ENCODE measurements around the gene CDC25C. TPM values are rescaled to one million over a fixed set of nuclear protein-coding genes. Genes with fewer than 3 reads are reported as not detected.

The CDC25C gene
- total and polyA plus RNA-seq, 9 of the 15 experiments (the other 6 are each of a cell fraction or from before 2014, with no cell fraction given) = 19.1 to 63.7 (median 31.9) TPM

GRCh38 chr5:138339464-138339863 lies 7.9 kb upstream of the CDC25C start:
- Histone ChIP-seq H3K27me3 (ENCODE audit: control insufficient read depth in 2 of 2, insufficient read depth in 2 of 2, low read length in 2 of 2) (no peaks in the 10 kb centered on the region), H3K9me3 (replicated peaks; ENCODE audit: control insufficient read depth, insufficient read depth, low read depth, low read length) (no peaks in the 10 kb centered on the region), H3K36me3 (ENCODE audit: control insufficient read depth, insufficient read depth, low read length) (peaks cover 43% of the 10 kb centered on the region), H3K4me2 (ENCODE audit: insufficient read depth, low read length) (peak overlapping the region; percentile 99), H4K20me1 (replicated peaks; ENCODE audit: control insufficient read depth, insufficient read depth, low read length) (0 out of 2 replicates have a peak, but pooled peaks cover 7% of the 10 kb centered on the region), H3K27ac (ENCODE audit: extremely low read depth, low read depth, low read length) (peak overlapping the region; percentile 97), H3K4me1 (replicated peaks in 1 of 2; ENCODE audit: control insufficient read depth in 2 of 2, insufficient read depth in 2 of 2, low read length in 2 of 2) (peaks cover 9 to 28% of the 10 kb centered on the region in 2 experiments), H3K4me3 (peak overlapping the region; percentile 63), H2AFZ (ENCODE audit: low read depth, low read length) (peak overlapping the region; percentile 32; the same call in 1 of the 2 replicates), H3K79me2 (ENCODE audit: control insufficient read depth, insufficient read depth, low read length) (peaks cover 39% of the 10 kb centered on the region), H3K9me1 (ENCODE audit: control insufficient read depth, insufficient read depth, low read length) (peaks cover 5% of the 10 kb centered on the region), H3K9ac (ENCODE audit: insufficient read depth in 1 of 2, low read depth in 2 of 2, low read length in 2 of 2) (peak overlapping the region; percentile 91 to 96)
- ATAC-seq (no peak), DNase-seq (ENCODE audit: extremely low read depth in 1 of 4, low spot score in 3 of 4) (no peak), FAIRE-seq (no peak)
- 23% methylated on average over 2 of the region's 2 CpGs for WGBS (ENCODE audit: insufficient coverage, low coverage, missing lambda C conversion rate)
- ChIA-PET CTCF (ENCODE audit: low intra/inter-chr PET ratio) (interaction anchor here (5.4 kb wide), 1 partner anchor 14 kb away, joined by 31 read pairs; the partner anchor contains the start of gene KDM3B), POLR2A (interaction anchor here (0.6 to 7.9 kb wide), 27 partner anchors 8 to 191 kb away, joined by 3 to 416 read pairs (median 4); partner anchors contain the start of genes BRD8, CDC23, CDC25C and GFRA3)
- BruUV-seq (replicated peaks) = no TSS peak
- in situ Hi-C loops (cut with MboI) = no loop called here
- intact Hi-C loops (cut with micrococcal nuclease) = loop anchor here (2.0 kb wide), 1 partner anchor 13 kb away; the partner anchor contains the start of gene KDM3B
- TF ChIP-seq TCF15 (CRISPR knock-in tag; IDR thresholded peaks at IDR 0.05) (no peak), RNF2 (IDR thresholded peaks at IDR 0.05) (no peak), ETV6 (IDR thresholded peaks at IDR 0.05; ENCODE audit: borderline replicate concordance in 1 of 2, low read depth in 2 of 2, low read length in 1 of 2) (no peak), ETV6 (CRISPR knock-in tag; IDR thresholded peaks at IDR 0.05; ENCODE audit: borderline replicate concordance) (no peak), ZNF707 (CRISPR knock-in tag; conservative IDR thresholded peaks at IDR 0.05) (no peak), ZEB2 (IDR thresholded peaks at IDR 0.05) (no peak), SMAD1 (IDR thresholded peaks at IDR 0.05; ENCODE audit: low read depth, low read length, partially characterized antibody) (no peak), RCOR1 (IDR thresholded peaks at IDR 0.05; ENCODE audit: borderline replicate concordance in 1 of 2, low read depth in 2 of 2, low read length in 2 of 2) (no peak), CBFA2T2 (conservative IDR thresholded peaks at IDR 0.05) (no peak), HMGN3 (IDR thresholded peaks at IDR 0.05; ENCODE audit: borderline replicate concordance, extremely low read depth, insufficient read length, low read depth, low read length) (no peak), NR2C1 (IDR thresholded peaks at IDR 0.05) (no peak), NR2C1 (tag; IDR thresholded peaks at IDR 0.05) (no peak), NFRKB (IDR thresholded peaks at IDR 0.05; ENCODE audit: low read depth) (no peak), BRD9 (IDR thresholded peaks at IDR 0.05; ENCODE audit: low read depth, partially characterized antibody) (no peak), ETV1 (tag; conservative IDR thresholded peaks at IDR 0.05; ENCODE audit: low read depth) (0 out of 2 replicates have a peak, but pooled peaks have one; percentile 15), ZC3H4 (CRISPR knock-in tag; IDR thresholded peaks at IDR 0.05; ENCODE audit: borderline replicate concordance) (peak; percentile 16; the same call in 1 of the 2 replicates), ZFP91 (CRISPR knock-in tag; IDR thresholded peaks at IDR 0.05) (no peak), NFYB (IDR thresholded peaks at IDR 0.05; ENCODE audit: extremely low read depth, insufficient read length) (no peak), KAT7 (CRISPR knock-in tag; IDR thresholded peaks at IDR 0.05; ENCODE audit: borderline replicate concordance) (0 out of 2 replicates have a peak, but pooled peaks have one; percentile 13), ZBTB43 (CRISPR knock-in tag; IDR thresholded peaks at IDR 0.05) (no peak), MAFG (tag; conservative IDR thresholded peaks at IDR 0.05) (no peak)

Measured in K562 (cell line).